Measurements from ENCODE around the gene ZNF462.
"Not testable (repeated sequence)": the region's sequence is repeated elsewhere in the genome, so short reads cannot be mapped to it uniquely, and the experiment has no call there.

Gene ZNF462

DNA sequence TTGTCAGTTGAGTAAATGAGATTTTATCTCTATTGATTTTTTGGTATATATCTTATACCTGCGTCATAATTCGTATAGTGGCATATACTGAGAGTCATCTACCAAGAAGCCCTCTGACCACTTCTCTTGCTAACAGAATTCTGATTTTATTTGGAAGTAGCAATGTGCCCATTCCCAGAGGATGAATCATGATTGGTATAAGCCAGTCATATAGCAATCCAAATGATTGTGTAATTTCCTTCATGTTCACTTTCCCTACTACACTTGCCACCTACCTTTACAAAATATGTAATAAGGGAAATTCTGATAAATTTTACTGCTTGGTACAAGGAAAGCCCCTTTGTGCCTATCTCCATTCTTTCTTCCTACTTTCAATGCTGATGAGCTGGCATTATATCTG, 16.1 kb upstream of the ZNF462 start:
- peak; percentile 67 for DNase-seq (ENCODE audit: low read depth)
- no peak overlapping the region for H3K4me3 ChIP-seq (ENCODE audit: control insufficient read depth, low read depth, low read length)
- TF ChIP-seq CTCF (conservative IDR thresholded peaks at IDR 0.05; ENCODE audit: control insufficient read depth, insufficient read depth, low read depth, low read length): no peak

- DNase-seq (ENCODE audit: low read depth); H3K4me3 ChIP-seq (ENCODE audit: control insufficient read depth, low read depth, low read length): not testable (repeated sequence)
These were observed 11.3 kb upstream of the ZNF462 start for GRCh38 chr9:106851640-106852039.

- no peak for TF ChIP-seq CTCF (conservative IDR thresholded peaks at IDR 0.05; ENCODE audit: control insufficient read depth, insufficient read depth, low read depth, low read length)
- H3K4me3 ChIP-seq (ENCODE audit: control insufficient read depth, low read depth, low read length): no peak overlapping the region
- DNase-seq (ENCODE audit: low read depth): no peak
These were observed 5.0 kb upstream of the ZNF462 start for GRCh38 chr9:106857811-106858470.

DNA sequence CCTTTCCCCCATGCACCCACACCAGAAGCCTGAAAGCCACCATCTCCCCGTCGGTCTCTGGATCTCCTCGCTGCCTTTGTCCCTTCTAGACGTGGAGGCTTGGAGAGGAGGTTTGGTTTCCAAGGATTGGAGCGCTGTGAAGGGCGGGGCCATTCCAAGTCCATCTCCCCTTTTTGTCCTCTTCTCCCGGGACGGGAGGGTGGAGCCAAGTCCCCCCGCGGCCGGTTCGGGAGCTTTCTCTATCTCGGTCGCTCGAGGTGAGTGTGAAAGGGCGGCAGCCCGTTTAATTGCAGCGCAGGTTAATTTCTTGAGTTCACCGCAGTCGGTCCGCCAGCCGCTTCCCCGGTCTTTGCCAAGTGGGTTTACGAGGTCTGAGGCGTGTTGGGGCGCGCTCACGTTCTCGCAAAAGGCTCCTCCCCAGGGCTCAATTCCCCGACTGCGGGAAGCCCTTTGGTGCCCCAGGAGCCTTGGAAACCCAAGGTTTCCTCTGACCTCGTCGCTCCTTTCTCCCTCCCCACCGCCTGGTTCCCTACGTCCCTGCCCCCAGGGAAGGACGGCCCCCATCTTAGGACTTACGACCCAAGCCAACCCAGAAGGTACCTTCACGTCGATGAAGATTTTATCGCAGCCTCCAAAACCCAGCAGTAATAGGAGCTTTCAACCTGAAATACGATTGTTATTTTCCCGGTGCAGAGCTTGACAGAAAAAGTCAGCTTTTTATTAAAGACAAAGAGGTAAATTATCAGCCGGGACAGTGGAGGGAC, 2.8 kb upstream of the ZNF462 start:
- no peak for DNase-seq (ENCODE audit: low read depth)
- TF ChIP-seq CTCF (conservative IDR thresholded peaks at IDR 0.05; ENCODE audit: control insufficient read depth, insufficient read depth, low read depth, low read length): no peak
- H3K4me3 ChIP-seq (ENCODE audit: control insufficient read depth, low read depth, low read length): peak overlapping the region; percentile 83

DNA sequence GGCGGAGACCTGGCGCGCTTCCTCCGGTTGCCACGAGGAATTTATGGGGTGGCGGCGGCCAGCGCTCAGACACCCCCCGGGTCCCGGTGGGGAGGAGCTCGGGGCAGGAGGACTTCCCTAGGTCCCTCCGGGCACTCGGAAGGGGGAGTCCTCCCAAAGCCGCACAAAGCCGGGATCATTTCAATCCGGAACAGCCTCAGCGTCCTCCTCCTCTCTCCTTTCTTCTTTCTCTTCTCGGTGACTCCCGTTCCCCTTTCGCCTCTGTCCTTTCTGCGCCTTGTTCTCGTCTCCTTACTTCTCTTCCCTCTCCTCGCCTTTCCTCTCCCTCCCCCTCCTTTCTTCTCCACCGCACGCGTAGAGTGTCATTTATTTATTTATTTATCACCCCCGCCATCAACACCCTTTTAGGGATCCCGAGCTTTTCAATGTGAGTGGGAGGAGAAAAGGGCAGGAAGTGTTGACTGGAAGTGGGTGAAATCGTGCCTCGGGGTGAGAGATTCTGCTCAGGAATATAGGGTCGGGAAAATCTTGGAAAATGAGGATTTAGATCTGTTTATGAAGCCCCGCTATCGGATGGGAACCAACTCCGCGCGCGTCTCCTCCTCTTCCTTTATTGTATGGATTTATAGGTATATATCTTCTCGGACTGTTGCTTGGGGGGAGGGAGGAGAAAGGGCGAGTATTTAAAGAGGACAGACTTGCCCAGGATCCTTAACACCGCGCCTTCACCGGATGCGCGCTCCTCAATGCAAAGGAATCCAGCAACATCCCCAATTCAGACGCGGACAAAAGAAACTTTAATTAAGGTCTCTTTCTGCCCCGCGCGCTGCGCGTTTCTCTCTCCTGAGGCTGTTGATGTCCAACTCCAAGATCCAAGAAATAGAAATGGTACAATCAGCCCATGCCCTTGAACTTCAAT, 2.0 kb upstream of the ZNF462 start:
- H3K4me3 ChIP-seq (ENCODE audit: control insufficient read depth, low read depth, low read length): peak overlapping the region; percentile 83
- no peak for DNase-seq (ENCODE audit: low read depth)
- no peak for TF ChIP-seq CTCF (conservative IDR thresholded peaks at IDR 0.05; ENCODE audit: control insufficient read depth, insufficient read depth, low read depth, low read length)

DNA sequence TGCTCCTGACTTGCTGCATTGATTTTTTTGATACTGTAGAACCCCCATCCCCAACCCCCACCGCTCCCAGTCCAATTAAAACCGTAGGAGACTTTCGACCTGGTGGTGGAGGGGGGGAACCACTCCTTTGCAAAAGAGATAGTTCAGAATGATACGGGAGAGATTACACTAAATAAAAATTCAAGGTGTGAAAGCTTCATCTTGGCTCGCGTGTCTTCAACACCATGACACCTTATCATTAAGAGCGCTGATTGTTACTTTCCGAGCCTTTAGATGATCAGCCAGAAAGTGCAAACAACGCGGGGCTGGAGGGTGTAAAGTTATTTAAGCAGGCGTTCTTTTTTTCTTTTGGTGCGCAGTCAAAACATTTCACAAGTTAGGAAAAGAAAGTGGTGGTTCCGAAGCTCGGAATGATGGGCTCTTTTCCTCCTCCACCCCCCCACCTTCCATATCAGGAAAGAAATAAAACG, 1.3 kb upstream of the ZNF462 start:
- peak overlapping the region; percentile 83 for H3K4me3 ChIP-seq (ENCODE audit: control insufficient read depth, low read depth, low read length)
- DNase-seq (ENCODE audit: low read depth): no peak
- no peak for TF ChIP-seq CTCF (conservative IDR thresholded peaks at IDR 0.05; ENCODE audit: control insufficient read depth, insufficient read depth, low read depth, low read length)
